Left lung (tissue), 14 donors: ENCODE results near the gene WRAP73. TPM values are rescaled to one million over a fixed set of nuclear protein-coding genes. Genes with fewer than 3 reads are reported as not detected.

Experiments used
- ATAC-seq: fragments of 200-7000 bp; cut with Tn5 transposase; one replicate; pipeline ENCODE4 v1.9.1; 2020; ENCODE audit warnings: moderate library complexity
- DNase-seq, 4 donors: peaks; one replicate each; pipeline ENCODE4 v3.0.0-alpha.2; 2013 to 2020
- H3K27ac ChIP-seq, 2 donors: fragments of 200-600 bp; sonication (generic) in 1 of 2; one replicate each; pipeline versions ENCODE4 v1.5.0 to v1.8.0; 2020 to 2021
- H3K27me3 ChIP-seq, 2 donors: fragments of 200-600 bp; sonication (generic) in 1 of 2; one replicate each; pipeline versions ENCODE4 v1.5.0 to v1.8.0; 2020 to 2021
- H3K36me3 ChIP-seq, 2 donors: fragments of 200-600 bp; sonication (generic) in 1 of 2; one replicate each; pipeline versions ENCODE4 v1.5.0 to v1.8.0; 2020 to 2021
- H3K4me1 ChIP-seq, 2 donors: fragments of 200-600 bp; one replicate each; pipeline ENCODE4 v1.8.0; 2021
- H3K4me3 ChIP-seq, 2 donors: fragments of 200-600 bp; sonication (generic) in 1 of 2; one replicate each; pipeline versions ENCODE4 v1.5.0 to v1.8.0; 2020 to 2021; ENCODE audit warnings: mild to moderate bottlenecking in 1 of 2
- H3K9me3 ChIP-seq, 2 donors: fragments of 200-600 bp; sonication (generic) in 1 of 2; one replicate each; pipeline versions ENCODE4 v1.5.0 to v1.8.0; 2020 to 2021
- intact Hi-C, 2 donors: fragments of 100-400 bp; cut with DNase I; formaldehyde crosslinking; loops; one replicate each; pipeline versions ENCODE4 v1.11.2 to v1.14.2; 2022
- long read RNA-seq, 12 donors: library from polyadenylated mRNA in 2 of 12; unstranded in 2 of 12; transcript quantifications; one replicate each; pipeline ENCODE4 v2.0.0 and lab custom pipeline, GENCODE V29; 2019 to 2026
- polyA plus RNA-seq, 6 donors: library from polyadenylated mRNA; unstranded; fragments of 120-200 nt; gene quantifications; one replicate each; pipeline ENCODE4 v1.2.1, GENCODE V29; 2013; ENCODE audit not compliant: insufficient read length in 6 of 6
- total RNA-seq, 2 donors: library from RNA; stranded (reverse); fragmentation: NEBNext Ultra II Directional; extraction: Animal tissue kit (Norgen Biotek cat#: 25700); gene quantifications; one replicate each; pipeline ENCODE4 v1.2.1, GENCODE V29; 2021
- TF ChIP-seq, protein P1 (sequence below), 2 donors: fragments of 200-600 bp; sonication (generic) in 1 of 2; IDR thresholded peaks; one replicate each; pipeline versions ENCODE4 v1.5.0 to v1.8.0; 2021; ENCODE audit warnings: antibody characterized with exemption in 2 of 2
- donor health status: DM: no; HTN: yes; CAD: no.
- donor health status: DM: no; HTN: no; CAD: no.

Gene WRAP73, protein sequence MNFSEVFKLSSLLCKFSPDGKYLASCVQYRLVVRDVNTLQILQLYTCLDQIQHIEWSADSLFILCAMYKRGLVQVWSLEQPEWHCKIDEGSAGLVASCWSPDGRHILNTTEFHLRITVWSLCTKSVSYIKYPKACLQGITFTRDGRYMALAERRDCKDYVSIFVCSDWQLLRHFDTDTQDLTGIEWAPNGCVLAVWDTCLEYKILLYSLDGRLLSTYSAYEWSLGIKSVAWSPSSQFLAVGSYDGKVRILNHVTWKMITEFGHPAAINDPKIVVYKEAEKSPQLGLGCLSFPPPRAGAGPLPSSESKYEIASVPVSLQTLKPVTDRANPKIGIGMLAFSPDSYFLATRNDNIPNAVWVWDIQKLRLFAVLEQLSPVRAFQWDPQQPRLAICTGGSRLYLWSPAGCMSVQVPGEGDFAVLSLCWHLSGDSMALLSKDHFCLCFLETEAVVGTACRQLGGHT
- 10 to 100 TPM; 20.2 to 23.1 TPM for total RNA-seq
- 10 to 100 TPM; 14.3 to 21.2 (median 15.4) TPM for polyA plus RNA-seq
- long read RNA-seq, donor 1, partial matches to known transcripts: 9 of 15 reads
- long read RNA-seq, donor 1, other reads (novel, unspliced or antisense): 0 of 15 reads
- long read RNA-seq, donor 2, transcript WRAP73-201 (12 exons, 1,665 nt): major isoform, 5 of 6 reads
- long read RNA-seq, donor 2, partial matches to known transcripts: 0 of 6 reads
- long read RNA-seq, donor 2, other reads (novel, unspliced or antisense): 0 of 6 reads
- long read RNA-seq, donor 3, transcript WRAP73-201 (12 exons, 1,665 nt): major isoform, 6 of 8 reads
- long read RNA-seq, donor 3, partial matches to known transcripts: 0 of 8 reads
- long read RNA-seq, donor 3, other reads (novel, unspliced or antisense): 0 of 8 reads
- long read RNA-seq, donor 4, transcript WRAP73-201 (12 exons, 1,665 nt): major isoform, 21 of 29 reads
- long read RNA-seq, donor 4, partial matches to known transcripts: 2 of 29 reads
- long read RNA-seq, donor 4, other reads (novel, unspliced or antisense): 5 of 29 reads
- long read RNA-seq, donor 5, partial matches to known transcripts: 0 of 3 reads
- long read RNA-seq, donor 5, other reads (novel, unspliced or antisense): 0 of 3 reads
- long read RNA-seq, donor 6, transcript WRAP73-201 (12 exons, 1,665 nt): major isoform, 6 of 14 reads
- long read RNA-seq, donor 6, partial matches to known transcripts: 6 of 14 reads
- long read RNA-seq, donor 6, other reads (novel, unspliced or antisense): 0 of 14 reads
- long read RNA-seq, donor 7, partial matches to known transcripts: 5 of 7 reads
- long read RNA-seq, donor 7, other reads (novel, unspliced or antisense): 0 of 7 reads
- long read RNA-seq, donor 8, transcript WRAP73-201 (12 exons, 1,665 nt): major isoform, 5 of 11 reads
- long read RNA-seq, donor 8, partial matches to known transcripts: 5 of 11 reads
- long read RNA-seq, donor 8, other reads (novel, unspliced or antisense): 0 of 11 reads
- long read RNA-seq, donor 9: 0 reads
- long read RNA-seq, donor 10, transcript WRAP73-201 (12 exons, 1,665 nt): major isoform, 19 of 21 reads
- long read RNA-seq, donor 10, partial matches to known transcripts: 0 of 21 reads
- long read RNA-seq, donor 10, other reads (novel, unspliced or antisense): 1 of 21 reads
- long read RNA-seq, donor 11, partial matches to known transcripts: 27 of 32 reads
- long read RNA-seq, donor 11, other reads (novel, unspliced or antisense): 0 of 32 reads
- long read RNA-seq, donor 12, partial matches to known transcripts: 7 of 8 reads
- long read RNA-seq, donor 12, other reads (novel, unspliced or antisense): 0 of 8 reads

DNA sequence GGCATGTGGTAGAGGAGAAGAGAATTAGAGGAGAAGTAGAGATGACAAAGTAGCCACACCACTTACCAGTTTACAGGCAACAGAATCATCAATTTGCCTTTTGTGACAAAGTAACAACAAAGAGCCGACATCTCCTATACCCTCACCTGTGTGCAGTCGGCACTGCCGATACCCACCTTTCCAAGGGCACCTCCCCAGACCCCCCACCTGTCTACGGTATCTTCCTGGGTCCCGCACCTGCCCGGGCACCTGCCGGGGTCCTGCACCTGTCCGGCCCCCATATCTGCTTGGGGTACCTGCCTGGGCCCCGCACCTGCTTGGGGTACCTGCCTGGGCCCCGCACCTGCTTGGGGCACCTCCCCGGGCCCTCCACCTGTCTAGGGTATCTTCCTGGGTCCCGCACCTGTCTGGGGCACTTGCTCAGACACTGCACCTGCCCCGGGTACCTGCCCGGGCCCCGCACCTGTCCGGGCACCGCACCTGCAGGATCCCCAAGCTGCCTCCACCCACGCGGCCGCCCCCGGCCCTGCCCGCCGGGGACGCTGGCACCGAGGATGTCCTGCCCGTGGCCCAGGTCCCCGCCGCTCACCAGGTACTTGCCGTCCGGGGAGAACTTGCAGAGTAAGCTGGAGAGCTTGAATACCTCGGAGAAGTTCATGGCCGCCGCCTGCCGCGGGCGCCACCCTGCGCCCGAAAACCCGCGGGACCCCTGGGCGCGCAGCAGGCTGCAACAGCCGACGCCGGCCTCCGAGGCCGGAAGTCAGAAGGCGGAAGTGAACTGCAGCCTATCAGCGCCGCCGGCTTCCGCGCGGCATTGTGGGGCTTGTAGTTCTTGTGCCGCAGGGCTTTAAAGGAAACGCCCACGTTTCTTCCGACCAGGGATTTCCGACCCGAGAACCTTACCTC lies at the start of gene WRAP73:
TSS of gene WRAP73 (minus strand) at position 762 of the 906 bp plus-strand sequence. CDS start at position 658, 104 bp downstream.
- TF ChIP-seq, protein P1, sequence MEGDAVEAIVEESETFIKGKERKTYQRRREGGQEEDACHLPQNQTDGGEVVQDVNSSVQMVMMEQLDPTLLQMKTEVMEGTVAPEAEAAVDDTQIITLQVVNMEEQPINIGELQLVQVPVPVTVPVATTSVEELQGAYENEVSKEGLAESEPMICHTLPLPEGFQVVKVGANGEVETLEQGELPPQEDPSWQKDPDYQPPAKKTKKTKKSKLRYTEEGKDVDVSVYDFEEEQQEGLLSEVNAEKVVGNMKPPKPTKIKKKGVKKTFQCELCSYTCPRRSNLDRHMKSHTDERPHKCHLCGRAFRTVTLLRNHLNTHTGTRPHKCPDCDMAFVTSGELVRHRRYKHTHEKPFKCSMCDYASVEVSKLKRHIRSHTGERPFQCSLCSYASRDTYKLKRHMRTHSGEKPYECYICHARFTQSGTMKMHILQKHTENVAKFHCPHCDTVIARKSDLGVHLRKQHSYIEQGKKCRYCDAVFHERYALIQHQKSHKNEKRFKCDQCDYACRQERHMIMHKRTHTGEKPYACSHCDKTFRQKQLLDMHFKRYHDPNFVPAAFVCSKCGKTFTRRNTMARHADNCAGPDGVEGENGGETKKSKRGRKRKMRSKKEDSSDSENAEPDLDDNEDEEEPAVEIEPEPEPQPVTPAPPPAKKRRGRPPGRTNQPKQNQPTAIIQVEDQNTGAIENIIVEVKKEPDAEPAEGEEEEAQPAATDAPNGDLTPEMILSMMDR (IDR thresholded peaks at IDR 0.05): no peak
- ATAC-seq: peak; percentile 97
- peaks cover 41 to 45% of the 10 kb centered on the region in 2 donors for H3K27me3 ChIP-seq
- peak within 1 kb of the TSS; percentile 99 for H3K4me3 ChIP-seq
- H3K27ac ChIP-seq: peak within 1 kb of the TSS in 1 of 2 donors; percentile 64
- intact Hi-C loops: no loop called here
- peaks cover 0 to 30% of the 10 kb centered on the region in 2 donors for H3K36me3 ChIP-seq
- H3K4me1 ChIP-seq: peaks cover 16 to 48% of the 10 kb centered on the region in 2 donors
- no peaks in the 10 kb centered on the region for H3K9me3 ChIP-seq
- peak; percentile 84 to 93 (median 91) for DNase-seq

DNA sequence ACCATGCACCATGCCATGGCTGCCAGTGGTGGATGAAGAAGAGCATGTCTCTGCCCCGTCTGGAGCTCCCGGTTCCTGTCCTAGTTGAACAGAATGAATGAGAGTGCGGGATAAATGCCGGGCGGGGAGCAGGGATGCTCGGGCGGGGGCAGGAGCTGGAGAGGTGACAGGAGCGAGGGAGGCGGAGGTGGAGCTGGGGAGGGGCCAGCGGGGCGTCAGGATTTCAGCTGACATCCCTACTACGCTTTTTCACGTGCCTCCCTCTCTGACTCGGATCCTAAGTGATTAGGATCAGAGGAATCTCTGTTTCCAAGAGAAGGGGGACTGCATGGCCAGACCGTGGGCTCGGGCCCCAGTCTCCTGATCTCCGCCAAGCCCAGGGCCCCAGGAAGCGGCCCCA lies 49.7 kb upstream of the WRAP73 start:
- Histone ChIP-seq H3K4me3 (no peak overlapping the region), H3K27ac (no peak overlapping the region), H3K9me3 (no peaks in the 10 kb centered on the region), H3K4me1 (peaks cover 0 to 9% of the 10 kb centered on the region in 2 donors), H3K27me3 (peaks cover 0 to 64% of the 10 kb centered on the region in 2 donors), H3K36me3 (no peaks in the 10 kb centered on the region)
- DNase-seq (no peak), ATAC-seq (no peak)
- intact Hi-C loops: no loop called here
- TF ChIP-seq, protein P1 (IDR thresholded peaks at IDR 0.05): no peak

DNA sequence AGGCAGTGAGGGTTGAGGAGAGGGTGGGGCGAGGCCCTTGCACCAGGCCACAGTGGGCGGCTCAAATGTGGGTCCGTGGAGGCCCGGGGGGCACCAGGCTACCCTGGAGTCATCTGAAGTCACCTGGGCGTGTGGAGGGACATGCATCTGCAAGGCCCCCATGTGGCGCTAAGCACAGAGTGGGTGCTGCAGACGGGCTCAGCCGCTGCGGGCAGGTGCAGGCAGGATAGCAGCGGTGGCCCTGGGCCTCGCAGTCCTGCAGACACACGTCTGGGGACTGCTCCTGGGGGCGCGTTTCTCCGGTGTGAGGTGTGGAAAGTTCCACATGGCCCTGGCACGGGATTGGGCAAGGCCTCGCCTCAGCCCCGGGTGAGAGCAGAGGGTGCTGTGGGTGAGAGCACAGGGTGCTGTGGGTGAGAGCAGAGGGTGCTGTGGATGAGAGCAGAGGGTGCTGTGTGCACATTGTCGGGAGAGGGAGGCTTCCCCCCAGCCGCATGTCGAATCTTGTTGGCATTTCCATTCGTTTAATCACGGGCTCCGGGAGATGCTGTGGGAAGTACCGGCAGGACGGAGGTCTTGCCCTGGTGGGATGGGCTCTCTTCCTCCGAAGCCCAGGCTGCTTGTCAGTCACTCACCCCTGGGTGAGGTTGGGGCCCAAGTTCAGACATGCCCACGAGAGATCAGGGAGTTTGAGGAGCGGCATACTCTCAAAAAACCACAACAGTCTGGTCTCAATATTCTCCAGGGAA lies 48.9 kb upstream of the WRAP73 start:
- Histone ChIP-seq H3K27ac (no peak overlapping the region), H3K27me3 (peaks cover 0 to 58% of the 10 kb centered on the region in 2 donors), H3K36me3 (no peaks in the 10 kb centered on the region), H3K4me1 (peaks cover 0 to 9% of the 10 kb centered on the region in 2 donors), H3K4me3 (no peak overlapping the region), H3K9me3 (no peaks in the 10 kb centered on the region)
- intact Hi-C loops: no loop called here
- DNase-seq (no peak), ATAC-seq (no peak)
- TF ChIP-seq, protein P1 (IDR thresholded peaks at IDR 0.05): no peak
